ENCODE data around the gene BICC1. TPM values are rescaled to one million over a fixed set of nuclear protein-coding genes. Genes with fewer than 3 reads are reported as not detected.

BICC1 gene
- total RNA-seq, 1 experiment from 2014 or later = 46.9 TPM

DNA sequence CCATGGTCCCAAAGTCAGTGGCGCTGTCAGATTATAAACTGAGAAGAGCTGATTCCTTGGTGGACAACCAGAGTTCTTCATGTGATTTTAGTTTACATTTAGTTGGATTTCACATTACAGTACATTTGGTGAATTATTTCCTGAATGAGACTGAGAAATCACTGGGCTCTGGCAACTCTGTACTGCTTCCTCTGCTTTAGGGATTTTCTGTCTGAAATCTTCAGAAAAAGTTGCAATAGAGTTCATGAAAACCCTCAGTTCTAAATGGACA, 242.6 kb downstream of the BICC1 start:
- Histone ChIP-seq H3K27me3 (replicated peaks) (no peaks in the 10 kb centered on the region), H3K9me3 (replicated peaks) (no peaks in the 10 kb centered on the region), H3K4me1 (replicated peaks) (peaks cover 44% of the 10 kb centered on the region), H3K27ac (peak overlapping the region; percentile 74), H3K36me3 (no peaks in the 10 kb centered on the region), H3K4me3 (no peak overlapping the region)
- DNase-seq (ENCODE audit: low read depth in 1 of 2, low spot score in 2 of 2) = peak in 1 of 2 experiments; percentile 27

GRCh38 chr10:58755677-58756076, 243.0 kb downstream of the BICC1 start:
- no peak for DNase-seq (ENCODE audit: low read depth in 1 of 2, low spot score in 2 of 2)
- no peaks in the 10 kb centered on the region for H3K27me3 ChIP-seq (replicated peaks)
- peak overlapping the region; percentile 74 for H3K27ac ChIP-seq
- peak overlapping the region; percentile 23 for H3K4me3 ChIP-seq
- no peaks in the 10 kb centered on the region for H3K36me3 ChIP-seq
- peaks cover 44% of the 10 kb centered on the region for H3K4me1 ChIP-seq (replicated peaks)
- no peaks in the 10 kb centered on the region for H3K9me3 ChIP-seq (replicated peaks)

DNA sequence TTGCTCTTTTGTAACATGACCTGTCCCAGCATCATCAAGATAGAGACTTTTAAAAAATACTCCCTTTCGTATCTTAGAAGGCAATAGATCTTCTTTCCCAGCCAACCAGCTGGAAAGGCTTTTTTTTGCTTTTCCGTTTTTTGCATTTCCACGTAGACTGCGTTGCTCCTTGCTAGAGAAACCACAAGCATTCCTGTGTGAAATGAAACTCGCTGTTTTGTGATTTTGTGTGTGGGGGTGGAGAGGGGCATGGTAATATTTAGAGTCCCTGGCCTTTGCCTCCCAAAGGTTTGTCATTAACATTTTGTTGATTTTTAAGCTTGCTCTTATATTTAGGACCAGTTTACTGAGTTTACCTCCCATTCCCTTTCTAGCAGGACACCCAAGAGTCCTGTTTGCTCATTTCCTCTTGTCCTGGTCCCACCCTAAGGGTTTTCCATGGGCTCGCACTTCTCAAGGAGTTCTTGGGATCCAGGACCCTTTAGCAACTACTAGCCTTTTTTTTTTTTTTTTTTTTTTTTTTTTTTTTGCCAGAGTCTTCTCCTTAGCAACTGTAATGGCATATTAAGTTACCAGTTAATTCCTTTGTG, 243.6 kb downstream of the BICC1 start:
- Histone ChIP-seq H3K4me1 (replicated peaks) (peaks cover 44% of the 10 kb centered on the region), H3K4me3 (peak overlapping the region; percentile 23), H3K36me3 (no peaks in the 10 kb centered on the region), H3K27ac (peak overlapping the region; percentile 74), H3K27me3 (replicated peaks) (no peaks in the 10 kb centered on the region), H3K9me3 (replicated peaks) (no peaks in the 10 kb centered on the region)
- peak in 1 of 2 experiments; percentile 72 for DNase-seq (ENCODE audit: low read depth in 1 of 2, low spot score in 2 of 2)

DNA sequence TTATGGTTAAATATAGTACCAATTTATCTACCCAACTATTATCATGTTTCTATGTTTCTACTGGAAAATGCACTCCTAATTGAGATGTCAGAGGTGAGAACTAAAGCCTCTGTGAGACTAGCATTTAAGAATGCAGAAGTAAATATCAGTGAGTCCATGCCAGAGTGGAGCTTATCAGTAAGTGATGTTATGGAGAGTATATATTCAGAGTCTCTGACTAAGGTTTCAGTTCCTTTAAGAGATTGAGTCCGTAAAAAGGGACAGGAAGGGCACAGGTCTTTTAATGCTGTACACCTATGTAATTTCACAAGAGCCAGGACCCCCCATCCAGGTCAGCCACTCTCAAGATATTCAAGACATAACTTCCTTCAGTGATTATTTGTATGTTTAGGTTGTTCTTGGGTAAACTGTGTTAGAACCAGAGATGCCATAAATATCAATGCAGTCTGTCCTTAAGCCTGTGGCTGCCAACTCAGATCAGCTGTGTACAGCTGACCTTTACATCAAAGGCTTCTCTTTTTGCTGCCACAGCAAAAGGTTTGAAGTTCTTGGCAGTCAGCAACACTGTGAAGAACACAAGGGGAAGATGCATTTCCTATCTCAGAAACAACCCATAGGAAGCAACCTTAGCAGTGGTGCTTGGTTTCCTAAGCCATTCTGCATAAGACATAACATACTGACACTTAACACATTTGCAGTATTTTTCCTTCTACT, 244.8 kb downstream of the BICC1 start:
- Histone ChIP-seq H3K27me3 (replicated peaks) (no peaks in the 10 kb centered on the region), H3K4me3 (no peak overlapping the region), H3K27ac (no peak overlapping the region), H3K9me3 (replicated peaks) (no peaks in the 10 kb centered on the region), H3K4me1 (replicated peaks) (peaks cover 44% of the 10 kb centered on the region), H3K36me3 (no peaks in the 10 kb centered on the region)
- no peak for DNase-seq (ENCODE audit: low read depth in 1 of 2, low spot score in 2 of 2)

- Histone ChIP-seq H3K4me3 (no peak overlapping the region), H3K27ac (no peak overlapping the region), H3K36me3 (no peaks in the 10 kb centered on the region), H3K27me3 (replicated peaks) (no peaks in the 10 kb centered on the region), H3K4me1 (replicated peaks) (peaks cover 44% of the 10 kb centered on the region), H3K9me3 (replicated peaks) (no peaks in the 10 kb centered on the region)
- no peak for DNase-seq (ENCODE audit: low read depth in 1 of 2, low spot score in 2 of 2)
Measured at GRCh38 chr10:58758321-58758720, 245.6 kb downstream of the BICC1 start.

- Histone ChIP-seq H3K36me3 (no peaks in the 10 kb centered on the region), H3K4me3 (no peak overlapping the region), H3K27me3 (replicated peaks) (no peaks in the 10 kb centered on the region), H3K27ac (no peak overlapping the region), H3K9me3 (replicated peaks) (peaks cover 3% of the 10 kb centered on the region; the same call in 1 of the 2 replicates), H3K4me1 (replicated peaks) (no peaks in the 10 kb centered on the region)
- no peak for DNase-seq (ENCODE audit: low read depth in 1 of 2, low spot score in 2 of 2)
Measured at GRCh38 chr10:58764087-58764747, 251.5 kb downstream of the BICC1 start.

GRCh38 chr10:58765910-58766309, 253.2 kb downstream of the BICC1 start:
- DNase-seq (ENCODE audit: low read depth in 1 of 2, low spot score in 2 of 2) = no peak
- no peak overlapping the region for H3K27ac ChIP-seq
- no peaks in the 10 kb centered on the region for H3K27me3 ChIP-seq (replicated peaks)
- H3K4me1 ChIP-seq (replicated peaks) = no peaks in the 10 kb centered on the region
- H3K4me3 ChIP-seq = no peak overlapping the region
- H3K9me3 ChIP-seq (replicated peaks) = peaks cover 3% of the 10 kb centered on the region; the same call in 1 of the 2 replicates
- no peaks in the 10 kb centered on the region for H3K36me3 ChIP-seq

DNA sequence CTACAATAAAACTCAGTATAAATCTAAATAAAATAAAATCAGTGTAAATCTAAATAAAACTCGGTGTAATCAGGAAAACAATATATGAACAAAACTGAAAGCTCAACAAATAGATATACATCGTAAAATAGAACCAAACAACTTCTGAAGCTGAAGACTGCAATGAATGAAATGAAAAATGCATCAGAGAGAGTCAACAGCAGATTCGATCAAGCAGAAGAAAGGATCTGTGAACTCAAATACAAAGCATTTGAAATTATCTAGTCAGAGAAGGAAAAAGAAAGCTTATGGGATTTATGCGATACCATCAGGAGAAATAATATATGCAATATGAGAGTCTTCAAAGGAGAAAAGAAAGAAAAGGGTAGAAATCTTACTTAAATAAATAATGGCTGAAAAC, 255.0 kb downstream of the BICC1 start:
- H3K36me3 ChIP-seq = no peaks in the 10 kb centered on the region
- DNase-seq (ENCODE audit: low read depth in 1 of 2, low spot score in 2 of 2) = no peak
- no peaks in the 10 kb centered on the region for H3K27me3 ChIP-seq (replicated peaks)
- H3K27ac ChIP-seq = no peak overlapping the region
- no peak overlapping the region for H3K4me3 ChIP-seq
- H3K9me3 ChIP-seq (replicated peaks) = peaks cover 3% of the 10 kb centered on the region; the same call in 1 of the 2 replicates
- H3K4me1 ChIP-seq (replicated peaks) = no peaks in the 10 kb centered on the region

DNA sequence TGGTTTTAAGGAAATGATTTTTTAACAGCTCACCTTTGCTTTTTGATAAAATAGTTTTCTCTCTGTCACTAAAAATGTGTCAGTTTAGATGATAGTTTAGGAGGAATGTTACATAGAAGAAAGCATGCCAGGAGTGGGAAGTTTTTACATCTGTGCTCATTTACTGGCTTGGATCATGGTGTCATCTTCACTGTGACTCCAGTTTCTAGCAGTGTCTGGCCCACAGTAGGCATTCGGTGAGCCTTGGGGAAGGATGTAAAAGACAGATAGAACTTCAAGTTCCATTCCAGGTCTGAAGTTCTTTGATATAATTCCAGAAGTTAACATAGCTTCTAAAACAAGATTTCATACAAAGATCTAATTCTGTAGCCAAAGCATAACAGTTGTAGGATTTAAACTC, 259.2 kb downstream of the BICC1 start:
- no peak for DNase-seq (ENCODE audit: low read depth in 1 of 2, low spot score in 2 of 2)
- no peak overlapping the region for H3K4me3 ChIP-seq
- no peaks in the 10 kb centered on the region for H3K36me3 ChIP-seq
- H3K9me3 ChIP-seq (replicated peaks) = peaks cover 3% of the 10 kb centered on the region; the same call in 1 of the 2 replicates
- no peaks in the 10 kb centered on the region for H3K27me3 ChIP-seq (replicated peaks)
- no peak overlapping the region for H3K27ac ChIP-seq
- H3K4me1 ChIP-seq (replicated peaks) = peaks cover 15% of the 10 kb centered on the region

- Histone ChIP-seq H3K9me3 (replicated peaks) (no peaks in the 10 kb centered on the region; the same call in 1 of the 2 replicates), H3K27ac (no peak overlapping the region), H3K4me3 (no peak overlapping the region), H3K27me3 (replicated peaks) (no peaks in the 10 kb centered on the region), H3K36me3 (no peaks in the 10 kb centered on the region), H3K4me1 (replicated peaks) (peaks cover 20% of the 10 kb centered on the region)
- no peak for DNase-seq (ENCODE audit: low read depth in 1 of 2, low spot score in 2 of 2)
Measured at GRCh38 chr10:58772758-58773157, 260.1 kb downstream of the BICC1 start.

DNA sequence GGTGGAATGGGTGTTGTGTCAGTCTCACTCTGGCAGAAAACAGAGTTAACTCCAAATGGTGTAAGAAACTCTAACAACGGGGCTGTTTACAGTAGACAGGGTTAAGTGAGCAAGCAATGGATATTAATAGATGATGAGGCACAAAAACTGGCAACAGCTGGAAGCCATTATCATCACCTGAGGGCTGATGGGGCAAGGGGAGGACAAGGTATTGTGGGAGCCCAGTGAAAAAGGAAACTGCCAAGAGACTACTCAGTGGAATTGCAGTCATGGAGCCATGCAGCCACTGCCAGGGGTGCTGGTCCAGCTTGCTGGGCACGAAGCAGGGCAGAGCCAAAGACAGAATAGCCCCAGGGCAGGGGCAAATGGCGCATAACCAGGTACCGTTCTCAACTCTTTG, 260.7 kb downstream of the BICC1 start:
- no peak for DNase-seq (ENCODE audit: low read depth in 1 of 2, low spot score in 2 of 2)
- H3K27me3 ChIP-seq (replicated peaks) = no peaks in the 10 kb centered on the region
- peaks cover 20% of the 10 kb centered on the region for H3K4me1 ChIP-seq (replicated peaks)
- no peak overlapping the region for H3K27ac ChIP-seq
- H3K9me3 ChIP-seq (replicated peaks) = no peaks in the 10 kb centered on the region; the same call in 1 of the 2 replicates
- no peak overlapping the region for H3K4me3 ChIP-seq
- H3K36me3 ChIP-seq = no peaks in the 10 kb centered on the region

DNA sequence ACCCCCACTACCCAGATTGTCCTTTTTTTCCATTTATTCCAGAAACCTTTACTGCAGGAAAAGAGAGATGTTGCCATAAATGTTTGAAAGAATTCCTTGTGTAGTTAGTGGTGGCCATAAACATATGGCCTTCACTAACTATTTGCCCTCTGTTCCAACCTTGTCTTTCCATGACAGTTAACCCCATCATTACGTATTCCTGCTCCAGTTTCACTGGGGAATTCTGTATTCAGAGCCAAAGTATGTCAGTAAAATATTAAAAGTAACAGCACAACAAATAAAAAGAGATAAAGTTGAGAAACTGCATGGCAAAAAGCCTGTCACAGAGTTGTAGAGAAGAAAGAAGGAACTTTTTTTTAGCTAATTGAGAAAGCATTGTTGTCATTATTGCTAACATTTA, 261.3 kb downstream of the BICC1 start:
- Histone ChIP-seq H3K27ac (no peak overlapping the region), H3K9me3 (replicated peaks) (no peaks in the 10 kb centered on the region), H3K36me3 (no peaks in the 10 kb centered on the region), H3K4me1 (replicated peaks) (peaks cover 20% of the 10 kb centered on the region), H3K27me3 (replicated peaks) (no peaks in the 10 kb centered on the region), H3K4me3 (no peak overlapping the region)
- DNase-seq (ENCODE audit: low read depth in 1 of 2, low spot score in 2 of 2) = no peak

GRCh38 chr10:58775960-58776567, 263.4 kb downstream of the BICC1 start:
- no peaks in the 10 kb centered on the region for H3K36me3 ChIP-seq
- no peak overlapping the region for H3K4me3 ChIP-seq
- H3K27me3 ChIP-seq (replicated peaks) = no peaks in the 10 kb centered on the region
- no peak overlapping the region for H3K27ac ChIP-seq
- H3K9me3 ChIP-seq (replicated peaks) = no peaks in the 10 kb centered on the region
- DNase-seq (ENCODE audit: low read depth in 1 of 2, low spot score in 2 of 2) = no peak
- H3K4me1 ChIP-seq (replicated peaks) = peaks cover 20% of the 10 kb centered on the region

Data from SJSA1 (cell line).